Tibial artery (tissue), 4 donors: Measurements from ENCODE around the gene CLBA1.

Experiments used
- DNase-seq, 2 donors: peaks; one replicate each; pipeline ENCODE4 v3.0.0-alpha.2; 2019
- H3K27ac ChIP-seq, 2 donors: fragments of 200-600 bp; sonication (generic) in 1 of 2; 1 replicate in 1 of 2; 2 replicates in 1 of 2; pipeline ENCODE4 v1.5.1; 2018 to 2019; ENCODE audit warnings: mild to moderate bottlenecking in 1 of 2
- H3K27me3 ChIP-seq, 2 donors: fragments of 200-600 bp; sonication (generic) in 1 of 2; one replicate each; pipeline versions ENCODE4 v1.5.1 to v1.6.0; 2016 to 2019
- H3K36me3 ChIP-seq, 3 donors: fragments of 200-600 bp; sonication (generic) in 2 of 3; one replicate each; pipeline ENCODE4 v1.5.1; 2016 to 2019; ENCODE audit warnings: mild to moderate bottlenecking in 2 of 3
- H3K4me1 ChIP-seq, 4 donors: fragments of 200-600 bp; sonication (generic) in 2 of 4; 1 replicate in 3 of 4; 2 replicates in 1 of 4; pipeline ENCODE4 v1.5.1; 2016 to 2019
- H3K4me3 ChIP-seq, 2 donors: fragments of 200-600 bp; sonication (generic) in 1 of 2; 1 replicate in 1 of 2; 2 replicates in 1 of 2; pipeline ENCODE4 v1.5.1; 2018 to 2019; ENCODE audit warnings: mild to moderate bottlenecking in 2 of 2
- H3K9me3 ChIP-seq, 3 donors: fragments of 200-600 bp; sonication (generic) in 1 of 3; one replicate each; pipeline ENCODE4 v1.5.1; 2016 to 2019
- intact Hi-C: fragments of 100-400 bp; cut with DNase I; formaldehyde crosslinking; loops from one replicate; pipeline ENCODE4 v1.15.0; 2023; ENCODE audit warnings: low total_unique reads
- TF ChIP-seq, protein P1 (sequence below), 2 experiments: fragments of 200-600 bp in 1 of 2; fragments of 450-650 bp in 1 of 2; IDR thresholded peaks; one replicate each; pipeline ENCODE4 v1.5.1; 2017 to 2019; ENCODE audit warnings: antibody characterized with exemption in 2 of 2, mild to moderate bottlenecking in 1 of 2, moderate library complexity in 1 of 2

Gene CLBA1

DNA sequence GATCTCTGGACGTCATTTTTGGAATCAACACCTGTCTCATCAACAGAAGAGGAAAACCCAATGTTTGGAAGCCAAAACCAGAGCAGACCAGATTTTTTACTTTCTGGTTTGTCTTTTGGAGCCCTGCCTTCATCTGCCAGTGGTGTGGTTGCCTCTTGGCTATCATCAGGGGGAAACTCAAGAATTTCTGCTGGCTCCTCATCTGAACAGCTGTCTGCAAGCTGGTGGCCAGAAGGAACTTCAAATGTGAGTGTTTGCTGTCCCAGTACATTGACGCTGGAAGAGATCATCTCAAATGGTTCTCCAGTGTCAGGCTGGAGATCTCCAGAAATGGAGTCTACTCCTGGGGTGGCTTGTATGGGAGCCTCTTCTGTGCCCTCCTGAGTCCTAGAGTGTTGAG is 47.2 kb upstream of the CLBA1 start:
- no peaks in the 10 kb centered on the region for H3K27me3 ChIP-seq
- TF ChIP-seq, protein P1, sequence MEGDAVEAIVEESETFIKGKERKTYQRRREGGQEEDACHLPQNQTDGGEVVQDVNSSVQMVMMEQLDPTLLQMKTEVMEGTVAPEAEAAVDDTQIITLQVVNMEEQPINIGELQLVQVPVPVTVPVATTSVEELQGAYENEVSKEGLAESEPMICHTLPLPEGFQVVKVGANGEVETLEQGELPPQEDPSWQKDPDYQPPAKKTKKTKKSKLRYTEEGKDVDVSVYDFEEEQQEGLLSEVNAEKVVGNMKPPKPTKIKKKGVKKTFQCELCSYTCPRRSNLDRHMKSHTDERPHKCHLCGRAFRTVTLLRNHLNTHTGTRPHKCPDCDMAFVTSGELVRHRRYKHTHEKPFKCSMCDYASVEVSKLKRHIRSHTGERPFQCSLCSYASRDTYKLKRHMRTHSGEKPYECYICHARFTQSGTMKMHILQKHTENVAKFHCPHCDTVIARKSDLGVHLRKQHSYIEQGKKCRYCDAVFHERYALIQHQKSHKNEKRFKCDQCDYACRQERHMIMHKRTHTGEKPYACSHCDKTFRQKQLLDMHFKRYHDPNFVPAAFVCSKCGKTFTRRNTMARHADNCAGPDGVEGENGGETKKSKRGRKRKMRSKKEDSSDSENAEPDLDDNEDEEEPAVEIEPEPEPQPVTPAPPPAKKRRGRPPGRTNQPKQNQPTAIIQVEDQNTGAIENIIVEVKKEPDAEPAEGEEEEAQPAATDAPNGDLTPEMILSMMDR (IDR thresholded peaks at IDR 0.05), result no peak

DNA sequence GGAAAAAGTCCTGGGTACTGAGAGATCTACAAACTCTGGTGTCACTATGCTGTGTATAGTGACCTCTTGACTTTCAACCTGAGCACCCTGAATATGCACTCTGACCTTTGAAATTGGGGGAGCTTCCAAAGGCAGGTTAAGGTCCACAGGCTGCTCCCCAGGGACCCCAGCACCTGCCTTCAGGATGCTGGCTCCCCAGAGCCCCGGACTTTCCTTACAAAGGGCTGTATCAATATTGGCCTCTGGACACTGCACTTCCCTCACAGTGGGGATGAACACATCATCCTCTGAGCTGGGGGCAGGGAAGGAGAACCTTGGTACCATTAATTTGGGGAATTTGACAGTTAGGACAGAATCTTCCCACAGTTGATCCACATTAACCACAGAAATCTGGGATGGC is 46.6 kb upstream of the CLBA1 start:
- H3K4me3 ChIP-seq, result no peak overlapping the region
- H3K27me3 ChIP-seq, result no peaks in the 10 kb centered on the region
- peaks cover 0 to 5% (median 2%) of the 10 kb centered on the region in 4 donors for H3K4me1 ChIP-seq
- TF ChIP-seq, protein P1 (IDR thresholded peaks at IDR 0.05), result no peak
- no peaks in the 10 kb centered on the region for H3K9me3 ChIP-seq
- peaks cover 0 to 34% (median 5%) of the 10 kb centered on the region in 3 donors for H3K36me3 ChIP-seq
- DNase-seq, result peak in 1 of 2 donors; percentile 8
- intact Hi-C loops, result no loop called here
- H3K27ac ChIP-seq, result no peak overlapping the region

More for the DNA sequence above, 47.2 kb upstream of the CLBA1 start:
- Histone ChIP-seq H3K36me3 (peaks cover 0 to 31% (median 5%) of the 10 kb centered on the region in 3 donors), H3K27ac (no peak overlapping the region), H3K4me1 (peaks cover 0 to 7% (median 4%) of the 10 kb centered on the region in 4 donors), H3K9me3 (no peaks in the 10 kb centered on the region), H3K4me3 (no peak overlapping the region)
- no peak for DNase-seq
- intact Hi-C loops, result no loop called here

DNA sequence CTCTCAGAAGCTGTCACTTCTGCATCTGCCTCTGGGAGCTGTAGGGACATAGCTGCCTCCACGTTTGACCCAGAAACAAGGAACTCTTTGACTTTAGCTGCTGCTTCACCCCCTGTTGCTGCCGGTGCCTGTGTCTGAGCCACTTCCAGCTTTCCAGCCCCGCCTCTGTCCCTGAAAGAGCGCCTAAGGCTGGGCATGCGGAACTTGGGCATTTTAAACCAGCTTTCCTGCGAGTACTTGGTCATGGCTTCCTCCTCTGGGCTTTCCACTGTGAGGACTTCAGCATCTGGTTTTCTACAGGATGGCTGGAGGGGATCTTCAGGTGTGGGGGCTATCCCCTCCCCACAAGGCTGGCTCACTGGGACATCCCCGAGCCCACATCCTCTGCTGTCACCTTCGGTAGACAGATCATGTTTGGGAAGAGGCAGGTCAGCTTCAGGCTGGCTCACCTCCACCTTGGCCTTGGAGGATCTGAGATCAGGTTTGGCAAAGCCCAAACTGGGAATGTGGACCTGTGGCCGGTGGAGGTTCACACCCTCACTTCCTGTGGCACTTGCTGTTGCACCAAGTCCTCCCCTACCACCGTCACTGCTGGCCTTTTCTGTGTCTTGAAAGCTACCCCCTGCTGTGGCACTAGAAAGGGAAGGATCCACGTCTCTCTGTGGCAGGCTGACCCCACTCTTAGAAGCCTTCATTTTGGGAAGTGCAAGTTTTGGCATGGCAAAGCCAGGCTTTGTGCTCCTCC is 45.8 kb upstream of the CLBA1 start:
- intact Hi-C loops, result no loop called here
- peak; percentile 25 to 54 for DNase-seq
- peaks cover 0 to 41% (median 5%) of the 10 kb centered on the region in 3 donors for H3K36me3 ChIP-seq
- TF ChIP-seq, protein P1 (IDR thresholded peaks at IDR 0.05), result no peak
- no peak overlapping the region for H3K4me3 ChIP-seq
- no peaks in the 10 kb centered on the region for H3K9me3 ChIP-seq
- no peaks in the 10 kb centered on the region for H3K4me1 ChIP-seq
- H3K27ac ChIP-seq, result no peak overlapping the region
- H3K27me3 ChIP-seq, result no peaks in the 10 kb centered on the region

DNA sequence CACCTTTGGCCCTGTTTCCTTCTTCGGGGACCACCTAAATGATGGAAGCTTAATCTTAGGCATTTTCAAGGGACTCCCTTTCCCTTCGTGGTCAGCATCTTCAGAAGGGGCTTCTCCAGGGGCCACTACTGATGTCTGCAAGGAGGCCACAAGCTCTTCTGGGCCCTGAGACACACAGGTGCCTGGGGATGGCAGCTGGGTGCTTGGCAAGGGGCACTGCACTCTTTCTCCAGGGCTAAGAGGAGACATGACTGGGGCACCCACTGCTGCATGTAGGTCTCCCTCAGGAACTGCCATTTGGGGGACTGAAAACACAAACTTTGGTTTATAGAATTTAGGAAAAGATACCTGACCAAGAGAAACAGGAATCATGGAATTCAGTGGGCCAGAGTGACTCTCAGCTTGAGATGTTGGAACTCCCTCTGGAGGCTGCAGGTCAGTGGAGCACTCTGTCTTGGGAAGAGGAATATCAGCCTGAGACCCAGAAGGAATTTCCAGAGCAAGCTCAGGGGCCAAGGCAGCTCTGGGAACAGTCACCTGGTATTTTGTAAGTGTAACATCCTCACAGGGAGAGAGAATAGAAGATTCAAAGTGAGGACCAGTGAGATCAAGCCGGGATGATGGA is 45.0 kb upstream of the CLBA1 start:
- H3K27ac ChIP-seq, result no peak overlapping the region
- H3K27me3 ChIP-seq, result no peaks in the 10 kb centered on the region
- no peaks in the 10 kb centered on the region for H3K9me3 ChIP-seq
- intact Hi-C loops, result no loop called here
- H3K4me1 ChIP-seq, result no peaks in the 10 kb centered on the region
- no peak for DNase-seq
- TF ChIP-seq, protein P1 (IDR thresholded peaks at IDR 0.05), result no peak
- H3K4me3 ChIP-seq, result no peak overlapping the region
- peaks cover 0 to 43% (median 5%) of the 10 kb centered on the region in 3 donors for H3K36me3 ChIP-seq

DNA sequence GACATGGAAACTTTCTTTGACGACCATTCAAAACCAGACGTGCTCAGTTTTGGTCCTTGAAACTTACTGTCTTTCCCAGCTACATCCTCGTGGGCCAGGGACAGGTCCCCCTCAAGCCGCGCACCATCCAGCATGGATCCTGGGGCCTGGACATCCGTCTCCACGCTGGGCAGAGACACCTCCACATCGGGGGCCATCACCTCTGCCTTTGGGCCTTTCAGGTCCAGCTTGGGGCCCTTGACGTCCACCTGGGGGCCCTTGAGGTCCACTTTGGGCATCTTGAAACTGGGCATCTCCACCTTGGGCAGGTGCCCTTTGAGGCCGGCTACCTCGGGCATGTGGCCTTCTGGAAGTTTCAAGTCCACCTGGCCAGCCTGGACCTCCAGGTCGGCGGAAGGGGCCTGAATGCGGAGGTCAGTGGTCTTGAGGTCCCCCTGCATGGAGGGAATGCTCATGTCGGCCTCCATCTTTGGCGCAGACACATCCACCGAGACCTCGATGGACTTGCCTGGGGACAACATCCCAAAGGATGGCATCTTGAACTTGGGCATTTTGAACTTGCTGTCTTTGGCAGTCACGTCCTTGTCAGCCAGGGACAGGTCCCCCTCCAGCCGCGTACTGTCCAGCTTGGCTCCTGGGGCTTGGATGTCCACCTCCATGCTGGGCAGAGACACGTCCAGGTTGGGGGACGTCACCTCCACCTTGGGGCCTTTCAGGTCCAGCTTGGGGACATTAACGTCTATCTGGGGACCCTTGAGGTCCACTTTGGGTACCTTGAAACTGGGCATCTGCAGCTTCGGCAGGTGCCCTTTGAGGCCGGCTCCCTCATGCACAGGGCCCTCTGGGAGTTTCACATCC is 43.9 kb upstream of the CLBA1 start:
- no peaks in the 10 kb centered on the region for H3K9me3 ChIP-seq
- DNase-seq, result peak in 1 of 2 donors; percentile 48
- H3K27me3 ChIP-seq, result no peaks in the 10 kb centered on the region
- intact Hi-C loops, result no loop called here
- TF ChIP-seq, protein P1 (IDR thresholded peaks at IDR 0.05), result no peak
- no peak overlapping the region for H3K4me3 ChIP-seq
- H3K4me1 ChIP-seq, result no peaks in the 10 kb centered on the region
- H3K27ac ChIP-seq, result no peak overlapping the region
- H3K36me3 ChIP-seq, result peaks cover 0 to 52% (median 5%) of the 10 kb centered on the region in 3 donors
